Panc1 (cell line): Measurements from ENCODE around the gene HES6. TPM values are rescaled to one million over a fixed set of nuclear protein-coding genes. Genes with fewer than 3 reads are reported as not detected.

ENCODE experiments used
- ATAC-seq: fragments of 200-7000 bp; cut with Tn5 transposase; 2 replicates; pipeline ENCODE4 v1.9.1; 2020; ENCODE audit warnings: mild to moderate bottlenecking, moderate library complexity
- BruUV-seq: library from RNA; stranded (reverse); fragments of 400-500 nt; replicated peaks from 2 replicates; lab custom pipeline; 2021; lab: Mats Ljungman, UMichigan
- CTCF ChIA-PET: fragments of 300-600 bp; sonication (Branson Sonifier 250); formaldehyde crosslinking; loops from one replicate; lab custom pipeline; 2022; ENCODE audit warnings: antibody characterized with exemption; lab: Charles Lee
- POLR2A ChIA-PET: fragments of 300-600 bp; sonication (Branson Sonifier 250); formaldehyde crosslinking; loops from one replicate; lab custom pipeline; 2022; ENCODE audit warnings: antibody characterized with exemption; lab: Charles Lee
- DNase-seq: peaks from one replicate; pipeline ENCODE4 v3.0.0-alpha.2; 2010; ENCODE audit warnings: low read depth, low spot score
- H3K27ac ChIP-seq: 2 replicates; pipeline ENCODE4 v1.5.1; 2011; ENCODE audit warnings: mild to moderate bottlenecking, low read length, inconsistent platforms
- H3K27me3 ChIP-seq: fragments of 200-500 bp; sonication (Bioruptor generic); 2 replicates; pipeline ENCODE4 v1.6.0; 2014; ENCODE audit warnings: low read length, inconsistent platforms; ENCODE audit not compliant: control insufficient read depth, insufficient read depth
- H3K36me3 ChIP-seq: fragments of 200-500 bp; sonication (Bioruptor generic); 2 replicates; pipeline ENCODE4 v1.5.1; 2014; ENCODE audit warnings: inconsistent platforms, mild to moderate bottlenecking, low read length, moderate library complexity; ENCODE audit not compliant: control insufficient read depth, insufficient read depth
- H3K4me1 ChIP-seq: 2 replicates; pipeline ENCODE4 v1.5.1; 2011; ENCODE audit warnings: inconsistent platforms, mild to moderate bottlenecking, low read length, moderate library complexity; ENCODE audit not compliant: control insufficient read depth, insufficient read depth
- H3K4me3 ChIP-seq, 2 experiments: 2 replicates each; pipeline ENCODE4 v1.5.1; 2011 to 2012; ENCODE audit warnings: low read depth in 2 of 2, low read length in 2 of 2, mild to moderate bottlenecking in 2 of 2, inconsistent platforms in 1 of 2, moderate library complexity in 1 of 2
- H3K9me3 ChIP-seq: fragments of 200-500 bp; sonication (Bioruptor generic); 2 replicates; pipeline ENCODE4 v1.5.1; 2014; ENCODE audit warnings: low read depth, mild to moderate bottlenecking, inconsistent platforms, low read length, moderate library complexity; ENCODE audit not compliant: control insufficient read depth, insufficient read depth
- POLR2AphosphoS5 ChIP-seq: IDR thresholded peaks from 2 replicates; pipeline ENCODE4 v1.6.1; 2012; ENCODE audit warnings: mild to moderate bottlenecking, low read depth, low read length, moderate library complexity
- SIN3A ChIP-seq: IDR thresholded peaks from 2 replicates; pipeline ENCODE4 v1.6.1; 2012; ENCODE audit warnings: low read depth, mild to moderate bottlenecking, low read length, moderate library complexity, borderline replicate concordance; ENCODE audit not compliant: insufficient read depth
- TCF7L2 ChIP-seq: IDR thresholded peaks from 2 replicates; pipeline ENCODE4 v1.6.1; 2011; ENCODE audit warnings: mild to moderate bottlenecking, low read depth, low read length, inconsistent platforms
- in situ Hi-C: cut with HindIII; loops from 2 replicates; pipeline ENCODE4 v1.10.0; 2016; ENCODE audit warnings: low sequenced_read_pairs, low pct_unique_long_range_greater_than_20kb
- intact Hi-C: fragments of 100-400 bp; cut with micrococcal nuclease; formaldehyde crosslinking; loops from one replicate; pipeline ENCODE4 v1.10.0; 2022; ENCODE audit not compliant: unreplicated experiment
- total RNA-seq: library from RNA; stranded (reverse); gene quantifications from one replicate; pipeline ENCODE4 v1.2.1, GENCODE V29; 2021; ENCODE audit not compliant: unreplicated experiment
- TF ChIP-seq, protein P1 (sequence below), 2 experiments: IDR thresholded peaks; 2 replicates each; pipeline ENCODE4 v1.6.1; 2011 to 2012; ENCODE audit warnings: low read depth in 2 of 2, control low read depth in 1 of 2, low read length in 1 of 2, mild to moderate bottlenecking in 1 of 2, moderate library complexity in 1 of 2; ENCODE audit not compliant: insufficient read depth in 1 of 2
- TF ChIP-seq, protein P2 (sequence below): fragments of 450-650 bp; IDR thresholded peaks from 2 replicates; pipeline ENCODE4 v1.5.1; 2017; ENCODE audit warnings: mild to moderate bottlenecking

The HES6 gene
- total RNA-seq, 1 experiment from 2014 or later = 42.0 TPM

DNA sequence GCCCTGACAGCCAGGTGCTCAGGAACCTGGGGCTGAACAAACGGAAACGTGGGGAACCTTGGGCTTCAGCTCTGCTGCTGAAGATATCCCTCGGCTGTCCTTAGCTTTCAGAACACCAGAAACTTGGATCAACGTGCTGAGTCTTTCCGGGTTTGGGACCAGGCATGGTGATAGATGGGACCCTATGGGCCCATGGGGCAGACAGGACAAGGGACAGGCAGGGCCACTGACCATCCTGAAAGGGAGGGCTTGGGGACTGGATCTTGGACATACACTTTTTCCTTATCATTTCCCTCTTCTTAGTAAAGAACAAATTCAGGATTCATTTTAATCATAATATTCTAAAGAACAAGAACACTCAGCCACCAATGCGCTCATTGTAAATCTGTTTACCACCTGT lies 16.3 kb upstream of the HES6 start:
- no peaks in the 10 kb centered on the region for H3K36me3 ChIP-seq
- BruUV-seq = no TSS peak
- no peak for TF ChIP-seq TCF7L2
- TF ChIP-seq, protein P1, sequence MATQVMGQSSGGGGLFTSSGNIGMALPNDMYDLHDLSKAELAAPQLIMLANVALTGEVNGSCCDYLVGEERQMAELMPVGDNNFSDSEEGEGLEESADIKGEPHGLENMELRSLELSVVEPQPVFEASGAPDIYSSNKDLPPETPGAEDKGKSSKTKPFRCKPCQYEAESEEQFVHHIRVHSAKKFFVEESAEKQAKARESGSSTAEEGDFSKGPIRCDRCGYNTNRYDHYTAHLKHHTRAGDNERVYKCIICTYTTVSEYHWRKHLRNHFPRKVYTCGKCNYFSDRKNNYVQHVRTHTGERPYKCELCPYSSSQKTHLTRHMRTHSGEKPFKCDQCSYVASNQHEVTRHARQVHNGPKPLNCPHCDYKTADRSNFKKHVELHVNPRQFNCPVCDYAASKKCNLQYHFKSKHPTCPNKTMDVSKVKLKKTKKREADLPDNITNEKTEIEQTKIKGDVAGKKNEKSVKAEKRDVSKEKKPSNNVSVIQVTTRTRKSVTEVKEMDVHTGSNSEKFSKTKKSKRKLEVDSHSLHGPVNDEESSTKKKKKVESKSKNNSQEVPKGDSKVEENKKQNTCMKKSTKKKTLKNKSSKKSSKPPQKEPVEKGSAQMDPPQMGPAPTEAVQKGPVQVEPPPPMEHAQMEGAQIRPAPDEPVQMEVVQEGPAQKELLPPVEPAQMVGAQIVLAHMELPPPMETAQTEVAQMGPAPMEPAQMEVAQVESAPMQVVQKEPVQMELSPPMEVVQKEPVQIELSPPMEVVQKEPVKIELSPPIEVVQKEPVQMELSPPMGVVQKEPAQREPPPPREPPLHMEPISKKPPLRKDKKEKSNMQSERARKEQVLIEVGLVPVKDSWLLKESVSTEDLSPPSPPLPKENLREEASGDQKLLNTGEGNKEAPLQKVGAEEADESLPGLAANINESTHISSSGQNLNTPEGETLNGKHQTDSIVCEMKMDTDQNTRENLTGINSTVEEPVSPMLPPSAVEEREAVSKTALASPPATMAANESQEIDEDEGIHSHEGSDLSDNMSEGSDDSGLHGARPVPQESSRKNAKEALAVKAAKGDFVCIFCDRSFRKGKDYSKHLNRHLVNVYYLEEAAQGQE (IDR thresholded peaks at IDR 0.05; ENCODE audit: insufficient read depth in 1 of 2, low read depth in 2 of 2, low read length in 1 of 2) = no peak
- no peak for TF ChIP-seq SIN3A
- TF ChIP-seq, protein P2, sequence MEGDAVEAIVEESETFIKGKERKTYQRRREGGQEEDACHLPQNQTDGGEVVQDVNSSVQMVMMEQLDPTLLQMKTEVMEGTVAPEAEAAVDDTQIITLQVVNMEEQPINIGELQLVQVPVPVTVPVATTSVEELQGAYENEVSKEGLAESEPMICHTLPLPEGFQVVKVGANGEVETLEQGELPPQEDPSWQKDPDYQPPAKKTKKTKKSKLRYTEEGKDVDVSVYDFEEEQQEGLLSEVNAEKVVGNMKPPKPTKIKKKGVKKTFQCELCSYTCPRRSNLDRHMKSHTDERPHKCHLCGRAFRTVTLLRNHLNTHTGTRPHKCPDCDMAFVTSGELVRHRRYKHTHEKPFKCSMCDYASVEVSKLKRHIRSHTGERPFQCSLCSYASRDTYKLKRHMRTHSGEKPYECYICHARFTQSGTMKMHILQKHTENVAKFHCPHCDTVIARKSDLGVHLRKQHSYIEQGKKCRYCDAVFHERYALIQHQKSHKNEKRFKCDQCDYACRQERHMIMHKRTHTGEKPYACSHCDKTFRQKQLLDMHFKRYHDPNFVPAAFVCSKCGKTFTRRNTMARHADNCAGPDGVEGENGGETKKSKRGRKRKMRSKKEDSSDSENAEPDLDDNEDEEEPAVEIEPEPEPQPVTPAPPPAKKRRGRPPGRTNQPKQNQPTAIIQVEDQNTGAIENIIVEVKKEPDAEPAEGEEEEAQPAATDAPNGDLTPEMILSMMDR = no peak
- TF ChIP-seq POLR2AphosphoS5 = no peak
- CTCF ChIA-PET = no interaction called here
- H3K9me3 ChIP-seq = no peaks in the 10 kb centered on the region
- in situ Hi-C loops = no loop called here
- POLR2A ChIA-PET = no interaction called here
- H3K27ac ChIP-seq = no peak overlapping the region
- no peaks in the 10 kb centered on the region for H3K4me1 ChIP-seq
- no peak for ATAC-seq
- no peak for DNase-seq
- no peaks in the 10 kb centered on the region for H3K27me3 ChIP-seq
- intact Hi-C loops = no loop called here
- no peak overlapping the region for H3K4me3 ChIP-seq

DNA sequence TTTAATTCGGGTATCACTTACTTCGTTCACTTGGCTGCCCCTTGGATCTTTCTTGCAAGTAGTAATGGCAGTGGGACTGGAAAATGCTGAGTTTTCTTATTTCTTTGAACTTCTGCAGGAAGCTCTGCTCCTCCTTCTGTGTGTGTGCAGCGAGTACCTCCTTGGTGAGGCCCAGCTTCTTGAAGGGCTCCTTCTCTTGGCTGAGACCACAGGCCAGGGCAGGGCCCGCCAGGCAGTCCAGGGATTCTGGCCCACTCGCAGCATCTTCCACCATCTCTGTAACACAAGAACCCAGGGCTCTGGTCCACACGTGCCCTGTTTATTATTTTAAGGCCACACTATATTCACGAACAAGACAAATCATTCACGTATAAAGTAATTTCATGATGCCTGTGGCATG lies 15.8 kb upstream of the HES6 start:
- Histone ChIP-seq H3K9me3 (no peaks in the 10 kb centered on the region), H3K27me3 (no peaks in the 10 kb centered on the region), H3K4me3 (no peak overlapping the region), H3K27ac (no peak overlapping the region), H3K4me1 (no peaks in the 10 kb centered on the region), H3K36me3 (no peaks in the 10 kb centered on the region)
- ATAC-seq (no peak), DNase-seq (no peak)
- no TSS peak for BruUV-seq
- CTCF ChIA-PET = no interaction called here
- in situ Hi-C loops = no loop called here
- POLR2A ChIA-PET = no interaction called here
- TF ChIP-seq, protein P1 (IDR thresholded peaks at IDR 0.05; ENCODE audit: insufficient read depth in 1 of 2, low read depth in 2 of 2, low read length in 1 of 2) = no peak
- no peak for TF ChIP-seq SIN3A
- no peak for TF ChIP-seq POLR2AphosphoS5
- TF ChIP-seq, protein P2 = no peak
- no peak for TF ChIP-seq TCF7L2
- intact Hi-C loops = no loop called here
